Fibroblast of lung (primary cell): Measurements from ENCODE around the gene EML1.

Experiments
- CTCF ChIP-seq, 2 donors: IDR thresholded peaks in 1 of 2; conservative IDR thresholded peaks in 1 of 2; 1 replicate in 1 of 2; 2 replicates in 1 of 2; pipeline ENCODE4 v1.5.1; 2011 to 2012; ENCODE audit warnings: low read length in 2 of 2, control low read depth in 1 of 2, inconsistent platforms in 1 of 2, low read depth in 1 of 2, mild to moderate bottlenecking in 1 of 2
- EZH2 ChIP-seq: IDR thresholded peaks from 2 replicates; pipeline ENCODE4 v1.5.1; 2012; ENCODE audit warnings: low read length, control low read depth, mild to moderate bottlenecking; ENCODE audit errors: missing control alignments

- TF ChIP-seq CTCF (conservative IDR thresholded peaks at IDR 0.05 in 1 of 2, IDR thresholded peaks at IDR 0.05 in 1 of 2; ENCODE audit: low read depth in 1 of 2, low read length in 2 of 2), result no peak
- TF ChIP-seq EZH2, result no peak
Measured at GRCh38 chr14:99800781-99801180, 7.6 kb downstream of the EML1 start.
